ENCODE data around the gene CDH22.

Gene CDH22

GRCh38 chr20:46195264-46196036 lies 112.8 kb downstream of the CDH22 start:
- no peak overlapping the region for H3K4me3 ChIP-seq (ENCODE audit: low read depth, low read length)
- TF ChIP-seq, protein P1, sequence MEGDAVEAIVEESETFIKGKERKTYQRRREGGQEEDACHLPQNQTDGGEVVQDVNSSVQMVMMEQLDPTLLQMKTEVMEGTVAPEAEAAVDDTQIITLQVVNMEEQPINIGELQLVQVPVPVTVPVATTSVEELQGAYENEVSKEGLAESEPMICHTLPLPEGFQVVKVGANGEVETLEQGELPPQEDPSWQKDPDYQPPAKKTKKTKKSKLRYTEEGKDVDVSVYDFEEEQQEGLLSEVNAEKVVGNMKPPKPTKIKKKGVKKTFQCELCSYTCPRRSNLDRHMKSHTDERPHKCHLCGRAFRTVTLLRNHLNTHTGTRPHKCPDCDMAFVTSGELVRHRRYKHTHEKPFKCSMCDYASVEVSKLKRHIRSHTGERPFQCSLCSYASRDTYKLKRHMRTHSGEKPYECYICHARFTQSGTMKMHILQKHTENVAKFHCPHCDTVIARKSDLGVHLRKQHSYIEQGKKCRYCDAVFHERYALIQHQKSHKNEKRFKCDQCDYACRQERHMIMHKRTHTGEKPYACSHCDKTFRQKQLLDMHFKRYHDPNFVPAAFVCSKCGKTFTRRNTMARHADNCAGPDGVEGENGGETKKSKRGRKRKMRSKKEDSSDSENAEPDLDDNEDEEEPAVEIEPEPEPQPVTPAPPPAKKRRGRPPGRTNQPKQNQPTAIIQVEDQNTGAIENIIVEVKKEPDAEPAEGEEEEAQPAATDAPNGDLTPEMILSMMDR (IDR thresholded peaks at IDR 0.05; ENCODE audit: borderline replicate concordance, insufficient read depth, low read depth, low read length): no peak

DNA sequence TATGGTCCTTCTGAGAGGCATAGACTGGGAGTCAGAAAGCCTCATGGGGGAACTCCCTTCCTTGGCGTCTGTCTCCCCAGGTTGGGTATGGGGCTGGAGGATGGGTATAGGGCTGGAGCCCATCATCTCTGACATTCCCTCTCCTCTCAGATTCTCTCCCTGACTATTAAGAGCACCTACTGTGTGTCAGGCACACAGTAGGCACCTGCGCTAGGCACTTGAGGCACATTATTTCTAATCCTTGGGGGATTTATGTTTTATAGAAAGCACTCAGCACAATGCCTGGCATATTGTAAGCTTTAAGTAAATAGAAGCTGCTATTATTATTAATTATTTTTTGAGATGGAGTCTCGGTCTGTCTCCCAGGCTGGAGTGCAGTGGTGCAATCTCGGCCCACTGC lies 113.9 kb downstream of the CDH22 start:
- TF ChIP-seq, protein P1 (IDR thresholded peaks at IDR 0.05; ENCODE audit: borderline replicate concordance, insufficient read depth, low read depth, low read length): no peak
- H3K4me3 ChIP-seq (ENCODE audit: low read depth, low read length): no peak overlapping the region

DNA sequence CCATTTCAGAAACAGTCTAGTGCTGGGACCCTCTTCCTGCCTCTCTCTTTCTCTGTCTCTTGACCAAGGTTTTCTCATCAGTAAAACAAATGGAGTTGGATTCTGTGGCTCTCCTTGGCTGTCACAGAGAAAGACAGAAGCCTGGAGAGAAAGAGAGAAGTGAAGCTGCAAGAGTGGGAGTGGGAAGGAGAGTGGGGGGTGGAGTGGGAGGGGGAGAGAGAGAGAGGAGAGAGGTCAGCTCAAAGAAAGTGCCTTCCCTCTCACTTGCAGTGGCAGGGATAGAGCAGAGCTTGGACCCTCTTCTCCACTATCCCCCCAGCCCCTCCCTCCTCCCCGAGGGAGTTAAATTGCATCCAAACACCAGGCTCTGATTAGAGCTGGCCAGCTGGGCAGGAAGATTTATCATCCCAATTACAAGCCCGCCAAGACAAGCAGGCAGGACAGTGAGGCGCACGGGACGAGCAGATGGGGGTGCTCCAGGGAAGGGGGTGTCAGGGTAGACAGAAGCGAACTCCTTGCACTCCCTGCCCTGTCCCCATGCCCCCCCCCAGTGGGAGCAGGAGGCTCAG lies 115.8 kb downstream of the CDH22 start:
- H3K4me3 ChIP-seq (ENCODE audit: low read depth, low read length): no peak overlapping the region
- TF ChIP-seq, protein P1 (IDR thresholded peaks at IDR 0.05; ENCODE audit: borderline replicate concordance, insufficient read depth, low read depth, low read length): no peak

DNA sequence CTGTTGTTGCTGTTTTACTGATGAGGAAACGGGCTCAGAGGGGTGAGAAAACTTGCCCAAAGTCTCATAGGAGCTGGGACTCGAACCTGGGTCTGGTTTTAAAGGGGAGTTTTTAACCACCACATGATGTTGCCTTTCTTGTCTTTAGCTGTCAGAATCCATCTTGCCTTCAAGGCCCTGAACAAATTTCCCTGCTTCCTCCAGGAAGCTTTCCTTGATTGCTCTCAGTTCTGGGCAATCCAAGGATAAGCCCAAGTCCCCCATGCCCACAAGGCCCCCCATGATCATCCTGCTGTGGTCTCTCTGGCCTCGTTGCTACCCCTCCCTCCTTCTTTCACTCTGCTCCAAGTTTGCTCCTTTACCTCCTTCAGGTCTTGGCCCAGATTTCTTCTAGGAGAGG lies 116.7 kb downstream of the CDH22 start:
- no peak overlapping the region for H3K4me3 ChIP-seq (ENCODE audit: low read depth, low read length)
- TF ChIP-seq, protein P1 (IDR thresholded peaks at IDR 0.05; ENCODE audit: borderline replicate concordance, insufficient read depth, low read depth, low read length): no peak

GRCh38 chr20:46191168-46191540 lies 117.1 kb downstream of the CDH22 start:
- H3K4me3 ChIP-seq (ENCODE audit: low read depth, low read length): no peak overlapping the region
- TF ChIP-seq, protein P1 (IDR thresholded peaks at IDR 0.05; ENCODE audit: borderline replicate concordance, insufficient read depth, low read depth, low read length): no peak

- no peak overlapping the region for H3K4me3 ChIP-seq (ENCODE audit: low read depth, low read length)
- TF ChIP-seq, protein P1 (IDR thresholded peaks at IDR 0.05; ENCODE audit: borderline replicate concordance, insufficient read depth, low read depth, low read length): no peak
Observed at GRCh38 chr20:46190478-46191167, 117.7 kb downstream of the CDH22 start.

Measured in GM12875 (cell line).